Skeletal muscle satellite cell (primary cell): ENCODE measurements around the gene FSD1.

ENCODE experiments used
- H3K27me3 ChIP-seq: 2 replicates; pipeline ENCODE4 v1.7.0; 2013; ENCODE audit warnings: low read length; ENCODE audit not compliant: control insufficient read depth, insufficient read depth
- H3K36me3 ChIP-seq: 2 replicates; pipeline ENCODE4 v1.7.0; 2013; ENCODE audit warnings: mild to moderate bottlenecking, control low read depth, low read length; ENCODE audit not compliant: insufficient read depth
- H3K4me1 ChIP-seq: 2 replicates; pipeline ENCODE4 v1.7.0; 2013; ENCODE audit warnings: low read length; ENCODE audit not compliant: control insufficient read depth, insufficient read depth
- H3K4me2 ChIP-seq: 2 replicates; pipeline ENCODE4 v1.7.0; 2013; ENCODE audit warnings: mild to moderate bottlenecking, low read length
- H3K4me3 ChIP-seq: 2 replicates; pipeline ENCODE4 v1.7.0; 2013; ENCODE audit warnings: low read length
- H3K9ac ChIP-seq: 2 replicates; pipeline ENCODE4 v1.7.0; 2013; ENCODE audit warnings: mild to moderate bottlenecking, low read depth, low read length, moderate library complexity
- H3K9me3 ChIP-seq: replicated peaks from 2 replicates; pipeline ENCODE4 v1.7.0; 2013; ENCODE audit warnings: mild to moderate bottlenecking, control low read depth, low read length

FSD1 gene

GRCh38 chr19:4354897-4355296, 50.5 kb downstream of the FSD1 start:
- no peak overlapping the region for H3K4me2 ChIP-seq
- H3K36me3 ChIP-seq, result peaks cover 15% of the 10 kb centered on the region
- H3K4me1 ChIP-seq, result no peaks in the 10 kb centered on the region
- no peaks in the 10 kb centered on the region for H3K9me3 ChIP-seq
- no peak overlapping the region for H3K9ac ChIP-seq
- no peaks in the 10 kb centered on the region for H3K27me3 ChIP-seq
- no peak overlapping the region for H3K4me3 ChIP-seq

- Histone ChIP-seq H3K9ac (no peak overlapping the region), H3K4me2 (no peak overlapping the region), H3K9me3 (no peaks in the 10 kb centered on the region), H3K36me3 (peaks cover 32% of the 10 kb centered on the region), H3K4me1 (no peaks in the 10 kb centered on the region), H3K27me3 (no peaks in the 10 kb centered on the region), H3K4me3 (no peak overlapping the region)
Observed at GRCh38 chr19:4357095-4357797, 52.8 kb downstream of the FSD1 start.

- H3K36me3 ChIP-seq, result peaks cover 38% of the 10 kb centered on the region
Observed at GRCh38 chr19:4357921-4358326, 53.5 kb downstream of the FSD1 start.

GRCh38 chr19:4358709-4359626, 54.6 kb downstream of the FSD1 start:
- Histone ChIP-seq H3K4me3 (no peak overlapping the region), H3K4me1 (no peaks in the 10 kb centered on the region), H3K36me3 (peaks cover 49% of the 10 kb centered on the region), H3K9ac (no peak overlapping the region), H3K4me2 (no peak overlapping the region), H3K27me3 (no peaks in the 10 kb centered on the region), H3K9me3 (no peaks in the 10 kb centered on the region)

More at GRCh38 chr19:4357921-4358326, 53.5 kb downstream of the FSD1 start:
- H3K9me3 ChIP-seq, result no peaks in the 10 kb centered on the region
- no peak overlapping the region for H3K4me2 ChIP-seq
- no peaks in the 10 kb centered on the region for H3K4me1 ChIP-seq
- no peaks in the 10 kb centered on the region for H3K27me3 ChIP-seq
- H3K9ac ChIP-seq, result no peak overlapping the region
- H3K4me3 ChIP-seq, result no peak overlapping the region

GRCh38 chr19:4359627-4360000, 55.2 kb downstream of the FSD1 start:
- H3K27me3 ChIP-seq, result no peaks in the 10 kb centered on the region
- no peak overlapping the region for H3K4me2 ChIP-seq
- no peak overlapping the region for H3K4me3 ChIP-seq
- H3K36me3 ChIP-seq, result peaks cover 54% of the 10 kb centered on the region
- H3K9ac ChIP-seq, result no peak overlapping the region
- no peaks in the 10 kb centered on the region for H3K4me1 ChIP-seq
- no peaks in the 10 kb centered on the region for H3K9me3 ChIP-seq

GRCh38 chr19:4360081-4360569, 55.7 kb downstream of the FSD1 start:
- Histone ChIP-seq H3K36me3 (peaks cover 57% of the 10 kb centered on the region), H3K9ac (no peak overlapping the region), H3K4me2 (no peak overlapping the region), H3K4me1 (no peaks in the 10 kb centered on the region), H3K9me3 (no peaks in the 10 kb centered on the region), H3K4me3 (no peak overlapping the region), H3K27me3 (no peaks in the 10 kb centered on the region)

GRCh38 chr19:4360641-4361151, 56.3 kb downstream of the FSD1 start:
- Histone ChIP-seq H3K4me2 (no peak overlapping the region), H3K27me3 (no peaks in the 10 kb centered on the region), H3K9me3 (no peaks in the 10 kb centered on the region), H3K36me3 (peaks cover 63% of the 10 kb centered on the region), H3K4me3 (no peak overlapping the region), H3K4me1 (no peaks in the 10 kb centered on the region), H3K9ac (no peak overlapping the region)

- Histone ChIP-seq H3K27me3 (no peaks in the 10 kb centered on the region), H3K4me1 (no peaks in the 10 kb centered on the region), H3K9ac (no peak overlapping the region), H3K4me2 (no peak overlapping the region), H3K9me3 (no peaks in the 10 kb centered on the region), H3K4me3 (no peak overlapping the region), H3K36me3 (peaks cover 70% of the 10 kb centered on the region)
Observed at GRCh38 chr19:4361152-4362046, 57.0 kb downstream of the FSD1 start.

GRCh38 chr19:4362101-4362828, 57.9 kb downstream of the FSD1 start:
- no peaks in the 10 kb centered on the region for H3K9me3 ChIP-seq
- H3K4me3 ChIP-seq, result no peak overlapping the region
- no peak overlapping the region for H3K9ac ChIP-seq
- no peaks in the 10 kb centered on the region for H3K27me3 ChIP-seq
- no peaks in the 10 kb centered on the region for H3K4me1 ChIP-seq
- no peak overlapping the region for H3K4me2 ChIP-seq
- peaks cover 76% of the 10 kb centered on the region for H3K36me3 ChIP-seq

GRCh38 chr19:4362831-4363545, 58.6 kb downstream of the FSD1 start:
- Histone ChIP-seq H3K27me3 (no peaks in the 10 kb centered on the region), H3K4me1 (peaks cover 6% of the 10 kb centered on the region), H3K4me2 (no peak overlapping the region), H3K4me3 (no peak overlapping the region), H3K9ac (no peak overlapping the region), H3K36me3 (peaks cover 83% of the 10 kb centered on the region), H3K9me3 (no peaks in the 10 kb centered on the region)
